Superior temporal gyrus (tissue), 1 donor: ENCODE measurements around the gene SCARB1.

Experiments
- DNase-seq: peaks from one replicate; pipeline ENCODE4 v3.0.0-alpha.2; 2016; ENCODE audit errors: extremely low spot score

Gene SCARB1

GRCh38 chr12:124760560-124760959 is 103.1 kb downstream of the SCARB1 start:
- no peak for DNase-seq

- DNase-seq, result peak; percentile 18
These were observed 103.7 kb downstream of the SCARB1 start for GRCh38 chr12:124759841-124760503.

- no peak for DNase-seq
These were observed 105.1 kb downstream of the SCARB1 start for GRCh38 chr12:124758266-124759220.

- no peak for DNase-seq
These were observed 106.3 kb downstream of the SCARB1 start for GRCh38 chr12:124757329-124757728.

- DNase-seq, result peak; percentile 14
These were observed 106.9 kb downstream of the SCARB1 start for GRCh38 chr12:124756760-124757159.

- peak; percentile 7 for DNase-seq
These were observed 107.5 kb downstream of the SCARB1 start for GRCh38 chr12:124756166-124756565.

- DNase-seq, result no peak
These were observed 107.9 kb downstream of the SCARB1 start for GRCh38 chr12:124755801-124756148.

GRCh38 chr12:124754949-124755800 is 108.5 kb downstream of the SCARB1 start:
- peak; percentile 93 for DNase-seq

GRCh38 chr12:124754491-124754890 is 109.2 kb downstream of the SCARB1 start:
- DNase-seq, result no peak

GRCh38 chr12:124753993-124754392 is 109.7 kb downstream of the SCARB1 start:
- DNase-seq, result peak; percentile 9

GRCh38 chr12:124753228-124753591 is 110.5 kb downstream of the SCARB1 start:
- DNase-seq, result no peak

GRCh38 chr12:124752437-124753227 is 111.0 kb downstream of the SCARB1 start:
- peak; percentile 14 for DNase-seq

- DNase-seq, result no peak
These were observed 111.9 kb downstream of the SCARB1 start for GRCh38 chr12:124751654-124752355.

GRCh38 chr12:124750787-124751471 is 112.7 kb downstream of the SCARB1 start:
- peak; percentile 9 for DNase-seq

- DNase-seq, result no peak
These were observed 113.5 kb downstream of the SCARB1 start for GRCh38 chr12:124750149-124750656.

- DNase-seq, result no peak
These were observed 113.9 kb downstream of the SCARB1 start for GRCh38 chr12:124749725-124750124.

GRCh38 chr12:124747426-124748161 is 116.1 kb downstream of the SCARB1 start:
- no peak for DNase-seq

GRCh38 chr12:124746649-124747425 is 116.8 kb downstream of the SCARB1 start:
- DNase-seq, result peak; percentile 6
